Astrocyte (in vitro differentiated cells and primary cell): ENCODE measurements around the gene MOV10L1. TPM values are rescaled to one million over a fixed set of nuclear protein-coding genes. Genes with fewer than 3 reads are reported as not detected.
A peak's percentile ranks its signal among the peaks of the same experiment; 100 is the strongest.

Source experiments
- DNase-seq: peaks from one replicate; pipeline ENCODE4 v3.0.0-alpha.2; 2010; ENCODE audit warnings: low read depth
- FAIRE-seq: peaks from 2 replicates; lab custom pipeline; 2011; peaks lifted over from hg19 to GRCh38; lab: Jason Lieb, UNC
- H2AFZ ChIP-seq: 2 replicates; pipeline ENCODE4 v1.6.0; 2012; ENCODE audit warnings: low read depth, low read length, inconsistent platforms
- H3K27ac ChIP-seq: 2 replicates; pipeline ENCODE4 v1.5.1; 2011; ENCODE audit warnings: low read depth, low read length, inconsistent platforms
- H3K27me3 ChIP-seq: 2 replicates; pipeline ENCODE4 v1.6.0; 2011; ENCODE audit warnings: low read length, inconsistent platforms; ENCODE audit not compliant: insufficient read depth
- H3K36me3 ChIP-seq: 2 replicates; pipeline ENCODE4 v1.5.1; 2011; ENCODE audit warnings: low read length, inconsistent platforms; ENCODE audit not compliant: insufficient read depth
- H3K4me1 ChIP-seq: 2 replicates; pipeline ENCODE4 v1.5.1; 2011; ENCODE audit warnings: low read length, inconsistent platforms; ENCODE audit not compliant: insufficient read depth
- H3K4me2 ChIP-seq: 2 replicates; pipeline ENCODE4 v1.6.0; 2012; ENCODE audit warnings: low read length, inconsistent platforms
- H3K4me3 ChIP-seq: 2 replicates; pipeline ENCODE4 v1.5.1; 2011; ENCODE audit warnings: low read depth, mild to moderate bottlenecking, low read length, inconsistent platforms; ENCODE audit not compliant: insufficient read depth
- H3K79me2 ChIP-seq: 2 replicates; pipeline ENCODE4 v1.6.0; 2012; ENCODE audit warnings: mild to moderate bottlenecking, low read length, inconsistent platforms; ENCODE audit not compliant: insufficient read depth
- H3K9ac ChIP-seq: 2 replicates; pipeline ENCODE4 v1.6.0; 2012; ENCODE audit warnings: mild to moderate bottlenecking, low read length, inconsistent platforms
- H3K9me3 ChIP-seq: 2 replicates; pipeline ENCODE4 v1.5.1; 2012; ENCODE audit warnings: low read depth, mild to moderate bottlenecking, low read length, inconsistent platforms; ENCODE audit not compliant: insufficient read depth
- H4K20me1 ChIP-seq: 2 replicates; pipeline ENCODE4 v1.6.0; 2012; ENCODE audit warnings: low read length, inconsistent platforms; ENCODE audit not compliant: insufficient read depth
- H3K27ac Mint-ChIP-seq: one replicate; pipeline ENCODE4 v1.8.0; 2021; ENCODE audit warnings: mild to moderate bottlenecking, mixed read lengths; ENCODE audit not compliant: unreplicated experiment
- H3K27me3 Mint-ChIP-seq: one replicate; pipeline ENCODE4 v1.8.0; 2021; ENCODE audit warnings: low read depth, mixed read lengths; ENCODE audit not compliant: unreplicated experiment
- H3K36me3 Mint-ChIP-seq: one replicate; pipeline ENCODE4 v1.8.0; 2021; ENCODE audit warnings: low read depth, mixed read lengths; ENCODE audit not compliant: unreplicated experiment
- H3K4me1 Mint-ChIP-seq: one replicate; pipeline ENCODE4 v1.8.0; 2021; ENCODE audit warnings: low read depth, mixed read lengths; ENCODE audit not compliant: unreplicated experiment
- H3K4me3 Mint-ChIP-seq: one replicate; pipeline ENCODE4 v1.8.0; 2021; ENCODE audit warnings: mild to moderate bottlenecking, moderate library complexity, mixed read lengths; ENCODE audit not compliant: unreplicated experiment
- H3K9me3 Mint-ChIP-seq: one replicate; pipeline ENCODE4 v1.8.0; 2021; ENCODE audit warnings: mild to moderate bottlenecking, mixed read lengths; ENCODE audit not compliant: unreplicated experiment
- EZH2 ChIP-seq: IDR thresholded peaks from 2 replicates; pipeline ENCODE4 v1.6.1; 2012; ENCODE audit warnings: mild to moderate bottlenecking, low read length, inconsistent platforms; ENCODE audit not compliant: insufficient read depth
- total RNA-seq: library from RNA; stranded (reverse); gene quantifications from 2 replicates; pipeline ENCODE4 v1.2.1, GENCODE V29; 2021
- TF ChIP-seq, protein P1 (sequence below): IDR thresholded peaks from 2 replicates; pipeline ENCODE4 v1.5.1; 2011; ENCODE audit warnings: low read depth, mild to moderate bottlenecking, inconsistent platforms, low read length, moderate library complexity; ENCODE audit not compliant: insufficient read depth

MOV10L1 gene
- total RNA-seq, 1 donor from 2014 or later: 0.61 TPM

GRCh38 chr22:50117168-50117762, 27.5 kb downstream of the MOV10L1 start:
- H3K4me1 ChIP-seq: peaks cover 48% of the 10 kb centered on the region
- no peak overlapping the region for H3K4me3 ChIP-seq
- H4K20me1 ChIP-seq: no peaks in the 10 kb centered on the region
- H2AFZ ChIP-seq: no peak overlapping the region
- no peaks in the 10 kb centered on the region for H3K79me2 ChIP-seq
- peaks cover 35% of the 10 kb centered on the region for H3K4me1 Mint-ChIP-seq
- H3K4me3 Mint-ChIP-seq: no peak overlapping the region
- no peak for FAIRE-seq
- H3K27ac Mint-ChIP-seq: no peak overlapping the region
- no peaks in the 10 kb centered on the region for H3K27me3 Mint-ChIP-seq
- H3K27ac ChIP-seq: no peak overlapping the region
- no peaks in the 10 kb centered on the region for H3K9me3 ChIP-seq
- H3K36me3 ChIP-seq: no peaks in the 10 kb centered on the region
- no peaks in the 10 kb centered on the region for H3K27me3 ChIP-seq
- TF ChIP-seq EZH2: no peak
- TF ChIP-seq, protein P1, sequence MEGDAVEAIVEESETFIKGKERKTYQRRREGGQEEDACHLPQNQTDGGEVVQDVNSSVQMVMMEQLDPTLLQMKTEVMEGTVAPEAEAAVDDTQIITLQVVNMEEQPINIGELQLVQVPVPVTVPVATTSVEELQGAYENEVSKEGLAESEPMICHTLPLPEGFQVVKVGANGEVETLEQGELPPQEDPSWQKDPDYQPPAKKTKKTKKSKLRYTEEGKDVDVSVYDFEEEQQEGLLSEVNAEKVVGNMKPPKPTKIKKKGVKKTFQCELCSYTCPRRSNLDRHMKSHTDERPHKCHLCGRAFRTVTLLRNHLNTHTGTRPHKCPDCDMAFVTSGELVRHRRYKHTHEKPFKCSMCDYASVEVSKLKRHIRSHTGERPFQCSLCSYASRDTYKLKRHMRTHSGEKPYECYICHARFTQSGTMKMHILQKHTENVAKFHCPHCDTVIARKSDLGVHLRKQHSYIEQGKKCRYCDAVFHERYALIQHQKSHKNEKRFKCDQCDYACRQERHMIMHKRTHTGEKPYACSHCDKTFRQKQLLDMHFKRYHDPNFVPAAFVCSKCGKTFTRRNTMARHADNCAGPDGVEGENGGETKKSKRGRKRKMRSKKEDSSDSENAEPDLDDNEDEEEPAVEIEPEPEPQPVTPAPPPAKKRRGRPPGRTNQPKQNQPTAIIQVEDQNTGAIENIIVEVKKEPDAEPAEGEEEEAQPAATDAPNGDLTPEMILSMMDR: no peak
- no peak for DNase-seq
- H3K36me3 Mint-ChIP-seq: no peaks in the 10 kb centered on the region
- no peak overlapping the region for H3K9ac ChIP-seq
- H3K4me2 ChIP-seq: no peak overlapping the region
- peaks cover 8% of the 10 kb centered on the region for H3K9me3 Mint-ChIP-seq

- FAIRE-seq: no peak
- peak overlapping the region; percentile 39 for H3K4me2 ChIP-seq
These were observed 28.3 kb downstream of the MOV10L1 start for GRCh38 chr22:50118129-50118528.

More at GRCh38 chr22:50118129-50118528, 28.3 kb downstream of the MOV10L1 start:
- no peak overlapping the region for H3K4me3 Mint-ChIP-seq
- H3K9ac ChIP-seq: peak overlapping the region; percentile 41
- H3K36me3 Mint-ChIP-seq: no peaks in the 10 kb centered on the region
- no peaks in the 10 kb centered on the region for H3K36me3 ChIP-seq
- DNase-seq: no peak
- H3K27me3 ChIP-seq: no peaks in the 10 kb centered on the region
- no peak for TF ChIP-seq EZH2
- TF ChIP-seq, protein P1: no peak
- H3K4me3 ChIP-seq: no peak overlapping the region
- H3K4me1 Mint-ChIP-seq: peaks cover 26% of the 10 kb centered on the region
- peaks cover 13% of the 10 kb centered on the region for H3K9me3 Mint-ChIP-seq
- no peaks in the 10 kb centered on the region for H3K79me2 ChIP-seq
- no peaks in the 10 kb centered on the region for H3K27me3 Mint-ChIP-seq
- H3K27ac ChIP-seq: peak overlapping the region; percentile 37
- no peaks in the 10 kb centered on the region for H4K20me1 ChIP-seq
- no peak overlapping the region for H2AFZ ChIP-seq
- peaks cover 5% of the 10 kb centered on the region for H3K9me3 ChIP-seq
- peak overlapping the region; percentile 90 for H3K27ac Mint-ChIP-seq
- peaks cover 41% of the 10 kb centered on the region for H3K4me1 ChIP-seq
